DMS79 (cell line): ENCODE measurements around the gene IMPACT.

Source experiments
- DNase-seq: peaks from one replicate; lab custom pipeline; 2025; lab: John Stamatoyannopoulos, UW

Gene IMPACT

DNA sequence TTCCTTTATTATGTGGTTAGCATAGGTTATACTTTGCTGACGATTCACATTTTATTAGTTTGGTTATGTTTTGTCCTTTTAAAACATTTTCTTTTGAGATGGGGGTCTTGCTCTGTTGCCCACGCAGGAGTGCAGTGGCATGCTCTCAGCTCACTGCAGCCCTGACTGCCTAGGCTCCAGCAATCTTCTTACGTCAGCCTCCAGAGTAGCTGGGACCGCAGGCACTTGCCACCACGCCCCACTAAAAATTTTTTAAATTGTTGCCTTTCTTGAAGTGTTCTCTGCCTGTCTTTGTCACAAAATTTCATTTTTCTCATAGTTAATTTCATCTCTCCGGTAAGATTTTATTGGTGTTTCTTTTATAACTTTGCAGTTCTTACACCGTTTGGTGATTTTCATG lies 52.9 kb downstream of the IMPACT start:
- no peak for DNase-seq

DNA sequence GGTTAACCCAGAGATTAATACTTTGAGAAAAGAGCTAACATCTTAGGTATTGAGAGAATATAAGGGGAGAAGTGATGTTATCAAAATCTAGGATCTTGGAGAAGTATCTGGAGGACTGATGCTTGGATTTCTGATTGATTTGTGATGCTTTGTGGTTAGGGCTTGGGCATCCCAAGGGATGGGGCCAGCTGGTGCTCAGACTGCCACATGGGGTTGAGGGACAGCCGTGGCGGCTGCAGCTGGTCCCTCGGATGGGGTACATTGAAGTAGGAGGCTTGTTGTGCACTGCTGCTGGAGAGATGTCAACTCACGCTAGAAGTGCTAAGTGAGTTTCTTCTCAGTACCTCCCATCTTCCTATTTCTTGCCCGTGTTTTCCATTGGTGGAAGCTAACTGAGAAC lies 56.4 kb downstream of the IMPACT start:
- no peak for DNase-seq

- no peak for DNase-seq
These were observed 59.2 kb downstream of the IMPACT start for GRCh38 chr18:24485681-24486080.

- no peak for DNase-seq
These were observed 60.2 kb downstream of the IMPACT start for GRCh38 chr18:24486684-24487083.

GRCh38 chr18:24488824-24489493 lies 62.5 kb downstream of the IMPACT start:
- DNase-seq = no peak

DNA sequence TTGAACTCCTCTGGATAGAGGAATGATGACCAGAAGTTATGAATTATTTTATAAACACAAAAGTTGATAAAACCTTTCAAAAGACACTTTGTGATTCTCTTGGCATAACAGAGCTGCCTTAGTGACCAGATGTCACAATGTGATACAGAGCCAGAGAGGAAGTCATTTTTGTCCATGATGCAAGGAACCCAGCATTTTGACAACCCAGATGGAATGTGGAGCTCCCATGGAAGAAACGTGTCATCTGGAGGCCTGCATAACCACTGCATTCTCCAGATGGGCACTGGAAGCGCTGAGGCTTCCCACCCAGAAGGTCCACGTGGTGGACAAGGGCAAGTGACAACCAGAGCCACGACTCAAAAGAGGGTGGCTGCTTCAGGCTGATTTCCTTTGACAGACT lies 64.1 kb downstream of the IMPACT start:
- DNase-seq = no peak

DNA sequence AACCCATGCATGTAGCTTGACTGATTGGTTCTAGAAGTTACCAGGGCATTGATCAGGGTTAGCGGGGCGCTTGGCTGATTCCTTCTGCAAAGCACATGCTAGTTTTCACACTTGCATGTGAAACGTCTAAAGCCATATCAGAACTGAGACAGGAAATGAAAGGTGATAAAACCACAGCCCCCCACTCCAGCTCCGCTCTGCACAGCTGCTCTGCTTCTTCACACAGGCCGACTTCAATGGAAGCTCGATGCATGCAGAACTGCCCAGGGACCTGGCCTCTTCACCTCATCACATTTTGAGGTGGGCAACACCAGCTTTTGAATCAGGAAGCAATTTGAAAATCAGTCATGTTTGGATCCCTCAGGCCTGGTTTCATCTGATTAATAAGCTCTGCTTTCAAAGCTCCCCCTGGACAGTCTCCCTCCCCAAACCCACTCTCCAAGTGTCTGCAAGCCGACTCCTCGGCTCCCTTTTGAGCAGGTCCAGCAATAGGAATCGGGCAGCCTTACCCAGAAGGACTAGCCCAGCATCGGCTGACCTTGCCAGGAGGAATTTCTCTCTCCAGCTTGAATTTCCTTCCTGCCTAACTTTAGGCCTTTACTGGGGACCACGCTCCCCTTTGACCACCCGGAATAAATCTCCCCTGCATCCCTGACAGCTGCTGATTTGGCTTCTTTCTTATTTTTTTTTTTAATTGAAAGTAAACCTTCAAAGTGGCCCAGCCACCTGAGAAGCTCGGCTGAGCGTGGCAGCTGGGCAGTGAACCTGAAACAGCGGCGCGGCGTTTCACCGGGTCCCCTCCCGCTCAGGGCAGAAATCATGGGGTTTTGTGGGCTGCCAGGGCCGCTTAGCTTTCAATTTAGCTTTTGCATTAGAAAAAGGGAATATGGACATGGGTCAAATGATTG lies 65.7 kb downstream of the IMPACT start:
- peak; percentile 80 for DNase-seq

GRCh38 chr18:24494586-24494985 lies 68.1 kb downstream of the IMPACT start:
- DNase-seq = no peak

DNA sequence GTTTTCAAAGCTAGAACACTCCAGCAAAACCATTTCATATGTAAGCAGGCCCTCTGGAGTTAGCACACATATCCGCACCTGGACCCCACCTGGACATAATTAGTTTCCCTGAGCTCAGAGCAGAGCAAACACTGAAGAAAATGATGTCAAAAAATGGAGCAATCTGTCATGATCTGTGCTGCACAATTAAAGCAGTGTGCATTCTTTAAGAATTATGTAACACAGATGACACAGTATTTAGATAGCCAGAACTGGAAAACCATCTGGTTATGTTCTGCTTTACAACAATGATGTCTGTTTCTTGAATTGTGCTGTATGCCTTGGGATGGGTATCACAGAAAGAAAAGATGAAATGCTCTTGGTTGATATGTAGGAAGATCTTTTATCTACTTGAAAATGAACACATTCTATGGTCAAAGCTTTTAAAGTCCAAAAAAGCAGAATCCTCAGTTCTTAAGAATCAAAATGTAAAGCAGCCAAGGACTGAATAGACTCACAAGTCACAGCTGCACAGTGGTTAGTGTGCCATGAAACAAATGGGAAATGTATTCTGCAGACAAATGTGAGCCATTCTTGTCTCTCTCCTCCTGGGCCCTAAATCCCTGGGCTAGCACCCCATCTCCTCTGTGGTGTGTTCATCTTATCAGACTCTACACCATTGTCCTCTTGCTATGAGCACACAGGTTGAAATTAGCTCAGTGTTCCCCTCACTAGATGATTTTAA lies 70.7 kb downstream of the IMPACT start:
- no peak for DNase-seq

DNA sequence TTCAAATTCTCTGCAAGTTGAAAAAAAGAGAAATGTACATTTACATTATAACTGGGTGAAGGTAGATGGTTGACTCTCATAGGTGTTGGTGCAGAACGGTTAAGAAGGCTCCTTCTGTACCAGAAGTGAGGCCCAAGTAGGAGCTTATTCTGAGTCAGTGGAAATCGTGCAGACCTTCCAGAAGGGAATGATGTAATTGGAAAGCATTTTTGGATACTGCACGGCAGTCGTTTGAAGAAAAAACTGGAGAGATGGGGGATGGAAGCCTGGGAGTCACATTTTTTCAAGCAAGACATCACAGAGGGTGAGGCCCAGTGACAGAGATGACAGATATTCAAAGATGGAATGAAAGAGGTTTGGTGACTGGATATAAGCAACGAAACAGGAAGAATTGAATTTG lies 73.3 kb downstream of the IMPACT start:
- DNase-seq = no peak

DNA sequence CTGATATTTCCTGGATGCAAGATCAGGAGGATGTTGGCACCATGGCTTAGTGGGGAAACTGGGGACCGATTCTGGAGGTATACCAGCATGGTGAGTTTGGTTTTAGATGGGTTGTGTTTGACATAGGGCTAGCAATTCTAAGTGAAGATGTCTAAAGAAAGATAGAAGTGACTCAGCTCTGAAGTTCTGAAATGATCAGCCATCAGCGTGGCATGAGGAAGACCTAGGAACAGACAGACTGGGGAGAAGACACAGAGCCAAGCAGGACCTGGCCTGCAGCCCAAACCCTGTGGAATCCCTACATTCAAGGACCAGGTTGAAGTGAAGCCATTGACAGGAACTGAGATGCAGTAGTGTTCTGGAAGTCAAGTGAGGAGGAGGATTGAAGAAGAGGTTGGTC lies 73.7 kb downstream of the IMPACT start:
- no peak for DNase-seq

GRCh38 chr18:24500766-24501165 lies 74.3 kb downstream of the IMPACT start:
- no peak for DNase-seq

GRCh38 chr18:24502667-24503523 lies 76.4 kb downstream of the IMPACT start:
- DNase-seq = peak; percentile 87
